Panc1 (cell line): Measurements from ENCODE around the gene RING1. TPM values are rescaled to one million over a fixed set of nuclear protein-coding genes. Genes with fewer than 3 reads are reported as not detected.

ENCODE experiments used
- ATAC-seq: fragments of 200-7000 bp; cut with Tn5 transposase; 2 replicates; pipeline ENCODE4 v1.9.1; 2020; ENCODE audit warnings: mild to moderate bottlenecking, moderate library complexity
- BruUV-seq: library from RNA; stranded (reverse); fragments of 400-500 nt; replicated peaks from 2 replicates; lab custom pipeline; 2021; lab: Mats Ljungman, UMichigan
- CTCF ChIA-PET: fragments of 300-600 bp; sonication (Branson Sonifier 250); formaldehyde crosslinking; loops from one replicate; lab custom pipeline; 2022; ENCODE audit warnings: antibody characterized with exemption; lab: Charles Lee
- POLR2A ChIA-PET: fragments of 300-600 bp; sonication (Branson Sonifier 250); formaldehyde crosslinking; loops from one replicate; lab custom pipeline; 2022; ENCODE audit warnings: antibody characterized with exemption; lab: Charles Lee
- DNase-seq: peaks from one replicate; pipeline ENCODE4 v3.0.0-alpha.2; 2010; ENCODE audit warnings: low read depth, low spot score
- H3K27ac ChIP-seq: 2 replicates; pipeline ENCODE4 v1.5.1; 2011; ENCODE audit warnings: mild to moderate bottlenecking, low read length, inconsistent platforms
- H3K27me3 ChIP-seq: fragments of 200-500 bp; sonication (Bioruptor generic); 2 replicates; pipeline ENCODE4 v1.6.0; 2014; ENCODE audit warnings: low read length, inconsistent platforms; ENCODE audit not compliant: control insufficient read depth, insufficient read depth
- H3K36me3 ChIP-seq: fragments of 200-500 bp; sonication (Bioruptor generic); 2 replicates; pipeline ENCODE4 v1.5.1; 2014; ENCODE audit warnings: inconsistent platforms, mild to moderate bottlenecking, low read length, moderate library complexity; ENCODE audit not compliant: control insufficient read depth, insufficient read depth
- H3K4me1 ChIP-seq: 2 replicates; pipeline ENCODE4 v1.5.1; 2011; ENCODE audit warnings: inconsistent platforms, mild to moderate bottlenecking, low read length, moderate library complexity; ENCODE audit not compliant: control insufficient read depth, insufficient read depth
- H3K4me3 ChIP-seq, 2 experiments: 2 replicates each; pipeline ENCODE4 v1.5.1; 2011 to 2012; ENCODE audit warnings: low read depth in 2 of 2, low read length in 2 of 2, mild to moderate bottlenecking in 2 of 2, inconsistent platforms in 1 of 2, moderate library complexity in 1 of 2
- H3K9me3 ChIP-seq: fragments of 200-500 bp; sonication (Bioruptor generic); 2 replicates; pipeline ENCODE4 v1.5.1; 2014; ENCODE audit warnings: low read depth, mild to moderate bottlenecking, inconsistent platforms, low read length, moderate library complexity; ENCODE audit not compliant: control insufficient read depth, insufficient read depth
- POLR2AphosphoS5 ChIP-seq: IDR thresholded peaks from 2 replicates; pipeline ENCODE4 v1.6.1; 2012; ENCODE audit warnings: mild to moderate bottlenecking, low read depth, low read length, moderate library complexity
- SIN3A ChIP-seq: IDR thresholded peaks from 2 replicates; pipeline ENCODE4 v1.6.1; 2012; ENCODE audit warnings: low read depth, mild to moderate bottlenecking, low read length, moderate library complexity, borderline replicate concordance; ENCODE audit not compliant: insufficient read depth
- TCF7L2 ChIP-seq: IDR thresholded peaks from 2 replicates; pipeline ENCODE4 v1.6.1; 2011; ENCODE audit warnings: mild to moderate bottlenecking, low read depth, low read length, inconsistent platforms
- in situ Hi-C: cut with HindIII; loops from 2 replicates; pipeline ENCODE4 v1.10.0; 2016; ENCODE audit warnings: low sequenced_read_pairs, low pct_unique_long_range_greater_than_20kb
- intact Hi-C: fragments of 100-400 bp; cut with micrococcal nuclease; formaldehyde crosslinking; loops from one replicate; pipeline ENCODE4 v1.10.0; 2022; ENCODE audit not compliant: unreplicated experiment
- total RNA-seq: library from RNA; stranded (reverse); gene quantifications from one replicate; pipeline ENCODE4 v1.2.1, GENCODE V29; 2021; ENCODE audit not compliant: unreplicated experiment
- TF ChIP-seq, protein P1 (sequence below): fragments of 450-650 bp; IDR thresholded peaks from 2 replicates; pipeline ENCODE4 v1.5.1; 2017; ENCODE audit warnings: mild to moderate bottlenecking
- TF ChIP-seq, protein P2 (sequence below), 2 experiments: IDR thresholded peaks; 2 replicates each; pipeline ENCODE4 v1.6.1; 2011 to 2012; ENCODE audit warnings: low read depth in 2 of 2, control low read depth in 1 of 2, low read length in 1 of 2, mild to moderate bottlenecking in 1 of 2, moderate library complexity in 1 of 2; ENCODE audit not compliant: insufficient read depth in 1 of 2

The RING1 gene
- total RNA-seq, 1 experiment from 2014 or later = 33.7 TPM

DNA sequence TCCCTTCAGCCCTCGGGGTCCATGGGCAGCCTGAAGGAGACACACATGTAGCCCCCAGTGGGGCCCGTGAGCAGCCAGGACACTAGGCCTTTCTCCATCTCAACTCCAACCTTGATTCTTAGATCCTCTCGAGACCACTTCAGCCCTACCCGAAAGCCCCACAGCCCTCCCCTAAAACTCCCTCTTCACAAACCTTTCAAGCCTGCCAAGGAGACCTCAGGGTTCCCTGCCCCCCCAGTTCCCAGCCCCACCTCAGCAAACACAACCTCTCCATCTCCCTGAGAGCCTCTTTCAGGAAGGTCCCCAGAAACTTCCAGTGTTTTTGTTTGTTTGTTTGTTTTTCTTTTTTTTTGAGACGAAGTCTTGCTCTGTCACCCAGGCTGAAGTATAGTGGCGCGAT lies 27.2 kb upstream of the RING1 start:
- in situ Hi-C loops = no loop called here
- no peaks in the 10 kb centered on the region for H3K4me1 ChIP-seq
- H3K4me3 ChIP-seq = no peak overlapping the region
- ChIA-PET POLR2A (no interaction called here), CTCF (no interaction called here)
- no peak for TF ChIP-seq TCF7L2
- no peak for TF ChIP-seq SIN3A
- TF ChIP-seq, protein P1, sequence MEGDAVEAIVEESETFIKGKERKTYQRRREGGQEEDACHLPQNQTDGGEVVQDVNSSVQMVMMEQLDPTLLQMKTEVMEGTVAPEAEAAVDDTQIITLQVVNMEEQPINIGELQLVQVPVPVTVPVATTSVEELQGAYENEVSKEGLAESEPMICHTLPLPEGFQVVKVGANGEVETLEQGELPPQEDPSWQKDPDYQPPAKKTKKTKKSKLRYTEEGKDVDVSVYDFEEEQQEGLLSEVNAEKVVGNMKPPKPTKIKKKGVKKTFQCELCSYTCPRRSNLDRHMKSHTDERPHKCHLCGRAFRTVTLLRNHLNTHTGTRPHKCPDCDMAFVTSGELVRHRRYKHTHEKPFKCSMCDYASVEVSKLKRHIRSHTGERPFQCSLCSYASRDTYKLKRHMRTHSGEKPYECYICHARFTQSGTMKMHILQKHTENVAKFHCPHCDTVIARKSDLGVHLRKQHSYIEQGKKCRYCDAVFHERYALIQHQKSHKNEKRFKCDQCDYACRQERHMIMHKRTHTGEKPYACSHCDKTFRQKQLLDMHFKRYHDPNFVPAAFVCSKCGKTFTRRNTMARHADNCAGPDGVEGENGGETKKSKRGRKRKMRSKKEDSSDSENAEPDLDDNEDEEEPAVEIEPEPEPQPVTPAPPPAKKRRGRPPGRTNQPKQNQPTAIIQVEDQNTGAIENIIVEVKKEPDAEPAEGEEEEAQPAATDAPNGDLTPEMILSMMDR = no peak
- no peak for TF ChIP-seq POLR2AphosphoS5
- TF ChIP-seq, protein P2, sequence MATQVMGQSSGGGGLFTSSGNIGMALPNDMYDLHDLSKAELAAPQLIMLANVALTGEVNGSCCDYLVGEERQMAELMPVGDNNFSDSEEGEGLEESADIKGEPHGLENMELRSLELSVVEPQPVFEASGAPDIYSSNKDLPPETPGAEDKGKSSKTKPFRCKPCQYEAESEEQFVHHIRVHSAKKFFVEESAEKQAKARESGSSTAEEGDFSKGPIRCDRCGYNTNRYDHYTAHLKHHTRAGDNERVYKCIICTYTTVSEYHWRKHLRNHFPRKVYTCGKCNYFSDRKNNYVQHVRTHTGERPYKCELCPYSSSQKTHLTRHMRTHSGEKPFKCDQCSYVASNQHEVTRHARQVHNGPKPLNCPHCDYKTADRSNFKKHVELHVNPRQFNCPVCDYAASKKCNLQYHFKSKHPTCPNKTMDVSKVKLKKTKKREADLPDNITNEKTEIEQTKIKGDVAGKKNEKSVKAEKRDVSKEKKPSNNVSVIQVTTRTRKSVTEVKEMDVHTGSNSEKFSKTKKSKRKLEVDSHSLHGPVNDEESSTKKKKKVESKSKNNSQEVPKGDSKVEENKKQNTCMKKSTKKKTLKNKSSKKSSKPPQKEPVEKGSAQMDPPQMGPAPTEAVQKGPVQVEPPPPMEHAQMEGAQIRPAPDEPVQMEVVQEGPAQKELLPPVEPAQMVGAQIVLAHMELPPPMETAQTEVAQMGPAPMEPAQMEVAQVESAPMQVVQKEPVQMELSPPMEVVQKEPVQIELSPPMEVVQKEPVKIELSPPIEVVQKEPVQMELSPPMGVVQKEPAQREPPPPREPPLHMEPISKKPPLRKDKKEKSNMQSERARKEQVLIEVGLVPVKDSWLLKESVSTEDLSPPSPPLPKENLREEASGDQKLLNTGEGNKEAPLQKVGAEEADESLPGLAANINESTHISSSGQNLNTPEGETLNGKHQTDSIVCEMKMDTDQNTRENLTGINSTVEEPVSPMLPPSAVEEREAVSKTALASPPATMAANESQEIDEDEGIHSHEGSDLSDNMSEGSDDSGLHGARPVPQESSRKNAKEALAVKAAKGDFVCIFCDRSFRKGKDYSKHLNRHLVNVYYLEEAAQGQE (IDR thresholded peaks at IDR 0.05; ENCODE audit: insufficient read depth in 1 of 2, low read depth in 2 of 2, low read length in 1 of 2) = no peak
- no TSS peak for BruUV-seq
- no peaks in the 10 kb centered on the region for H3K36me3 ChIP-seq
- H3K27me3 ChIP-seq = no peaks in the 10 kb centered on the region
- intact Hi-C loops = no loop called here
- ATAC-seq = no peak
- no peak for DNase-seq
- no peaks in the 10 kb centered on the region; the same call in 1 of the 2 replicates for H3K9me3 ChIP-seq
- H3K27ac ChIP-seq = no peak overlapping the region

DNA sequence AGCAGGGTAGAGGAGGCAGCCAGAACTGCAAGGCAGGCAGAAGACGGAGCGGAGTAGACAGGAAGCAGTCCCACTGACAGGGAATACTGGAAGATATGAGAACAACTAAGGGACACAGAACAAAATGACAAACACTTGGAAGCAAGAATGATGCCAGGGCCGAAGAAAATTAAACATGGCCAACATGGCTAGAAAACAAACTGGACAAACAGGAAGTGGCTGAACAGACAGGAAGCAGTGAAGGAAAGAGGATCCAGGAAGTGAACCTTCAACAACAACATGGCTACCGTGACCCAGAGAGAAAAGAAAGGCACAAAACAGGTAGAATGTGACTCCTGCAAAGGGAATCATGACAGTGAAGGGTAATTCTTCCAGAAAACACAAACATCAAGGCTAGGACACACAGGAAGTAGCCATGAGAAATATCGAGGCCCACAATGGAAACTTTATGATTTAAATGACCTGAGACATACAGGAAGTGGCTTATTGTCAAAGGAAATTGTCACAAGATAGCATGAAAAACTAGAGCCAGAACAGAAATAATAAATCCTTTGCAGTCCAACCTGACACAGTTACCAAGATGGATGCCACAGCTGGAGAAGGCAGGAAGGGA lies 25.1 kb upstream of the RING1 start:
- Histone ChIP-seq H3K9me3 (no peaks in the 10 kb centered on the region; the same call in 1 of the 2 replicates), H3K36me3 (no peaks in the 10 kb centered on the region), H3K27ac (no peak overlapping the region), H3K4me1 (no peaks in the 10 kb centered on the region), H3K4me3 (no peak overlapping the region), H3K27me3 (no peaks in the 10 kb centered on the region)
- CTCF ChIA-PET = no interaction called here
- no peak for ATAC-seq
- no peak for DNase-seq
- POLR2A ChIA-PET = interaction anchor here (0.7 kb wide), 1 partner anchor 175 kb away, joined by 3 read pairs; no protein-coding TSS in a partner anchor
- in situ Hi-C loops = no loop called here
- no TSS peak for BruUV-seq
- intact Hi-C loops = no loop called here
- TF ChIP-seq, protein P2 (IDR thresholded peaks at IDR 0.05; ENCODE audit: insufficient read depth in 1 of 2, low read depth in 2 of 2, low read length in 1 of 2) = no peak
- TF ChIP-seq, protein P1 = no peak
- TF ChIP-seq SIN3A = no peak
- TF ChIP-seq TCF7L2 = no peak
- no peak for TF ChIP-seq POLR2AphosphoS5
